Measurements from ENCODE around the gene FNDC5.
A peak's percentile ranks its signal among the peaks of the same experiment; 100 is the strongest.

Gene FNDC5

GRCh38 chr1:32865639-32866405 is 4.9 kb downstream of the FNDC5 start:
- no peak for DNase-seq (ENCODE audit: low read depth in 2 of 2)

DNA sequence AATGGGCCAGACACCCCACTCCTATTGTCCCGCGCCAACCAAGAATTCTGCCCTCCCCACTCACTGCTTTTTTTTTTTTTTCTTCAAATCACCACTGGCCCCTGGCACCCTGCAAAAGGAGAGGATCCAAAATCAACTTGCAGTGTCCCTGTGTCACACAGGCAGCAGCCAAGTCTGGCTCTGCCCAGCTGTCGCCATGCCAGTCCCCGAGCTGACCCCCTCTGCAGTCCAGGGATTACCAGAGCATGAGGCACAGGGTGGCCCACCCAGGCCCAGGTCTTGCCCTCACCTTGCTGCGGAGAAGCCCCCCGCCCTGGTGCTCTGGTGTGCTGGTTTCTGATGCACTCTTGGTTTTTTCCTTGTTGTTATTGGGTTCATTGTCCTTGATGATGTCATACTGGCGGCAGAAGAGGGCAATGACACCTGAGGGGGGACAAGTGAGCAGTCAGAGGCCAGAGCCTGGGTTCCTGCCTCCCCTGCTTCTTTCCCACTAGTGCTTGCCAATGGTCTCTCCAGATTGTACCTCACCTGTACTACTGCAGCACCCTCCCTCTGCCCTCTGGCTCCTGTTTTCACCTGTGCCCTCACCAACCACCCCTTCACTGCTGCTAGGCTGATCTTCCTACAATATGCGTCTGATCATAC is 6.2 kb downstream of the FNDC5 start:
- DNase-seq (ENCODE audit: low read depth in 2 of 2): no peak

- no peak for DNase-seq (ENCODE audit: low read depth in 2 of 2)
Measured at GRCh38 chr1:32863881-32864245, 6.8 kb downstream of the FNDC5 start.

GRCh38 chr1:32863218-32863880 is 7.4 kb downstream of the FNDC5 start:
- DNase-seq (ENCODE audit: low read depth in 2 of 2): no peak

DNA sequence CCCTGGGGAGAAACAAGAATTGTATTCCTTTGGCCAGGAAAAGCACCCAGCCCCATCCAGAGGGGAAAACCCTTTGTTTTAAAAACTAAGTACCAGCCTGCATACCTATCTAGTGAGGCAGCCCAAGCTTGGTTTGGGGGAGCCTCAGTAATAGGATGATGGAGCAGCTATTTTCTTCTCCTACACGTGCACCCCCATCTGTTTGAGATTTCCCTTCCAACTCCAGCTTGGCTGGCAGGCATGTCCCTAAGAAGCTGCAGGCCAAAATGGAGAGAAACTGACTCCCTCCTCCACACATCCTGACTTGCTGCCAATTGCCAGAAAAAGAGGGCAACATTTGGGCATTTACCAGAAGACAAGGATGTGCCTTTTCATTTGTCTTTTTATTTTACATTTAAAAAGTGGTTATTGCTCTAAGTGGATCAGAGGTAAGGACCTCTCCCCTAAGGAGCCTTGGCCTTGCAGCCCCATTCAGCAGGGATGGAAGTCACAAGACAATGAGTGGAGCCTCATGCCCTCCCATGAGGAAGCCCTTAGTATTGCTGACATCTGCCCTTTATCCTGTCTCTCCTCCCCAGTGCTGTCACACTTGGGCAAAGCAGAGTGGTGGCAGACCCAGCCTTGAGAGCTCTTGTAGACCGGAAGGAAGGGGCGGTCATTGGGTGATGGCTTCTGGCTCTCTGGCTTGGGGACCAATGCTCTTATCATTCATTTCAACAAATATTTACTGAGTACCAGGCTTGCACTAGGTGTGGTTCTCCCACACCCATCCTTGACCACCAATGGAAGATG is 8.6 kb downstream of the FNDC5 start:
- DNase-seq (ENCODE audit: low read depth in 2 of 2): no peak

- DNase-seq (ENCODE audit: low read depth in 2 of 2): no peak
Measured at GRCh38 chr1:32860566-32860965, 10.1 kb downstream of the FNDC5 start.

DNA sequence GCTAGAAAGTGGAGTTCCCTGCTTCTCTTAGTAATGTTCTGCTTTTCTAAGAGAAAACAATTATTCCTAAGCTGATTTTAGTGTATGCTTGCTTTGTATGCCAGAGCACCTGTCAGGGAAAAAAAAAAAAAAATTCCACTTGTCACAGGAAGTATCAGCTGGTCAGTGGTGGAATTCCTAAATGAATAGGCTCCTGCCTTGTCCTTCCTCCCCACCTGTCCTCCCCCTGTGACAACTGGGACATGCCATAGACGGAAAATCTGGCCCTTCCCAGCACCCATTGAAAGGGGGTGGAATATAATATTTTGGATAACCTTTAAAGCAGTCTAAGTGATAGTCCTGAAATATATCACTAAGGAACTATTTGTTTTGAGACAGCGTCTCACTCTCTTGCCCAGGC is 10.8 kb downstream of the FNDC5 start:
- no peak for DNase-seq (ENCODE audit: low read depth in 2 of 2)

GRCh38 chr1:32858791-32859190 is 11.9 kb downstream of the FNDC5 start:
- no peak for DNase-seq (ENCODE audit: low read depth in 2 of 2)

- DNase-seq (ENCODE audit: low read depth in 2 of 2): no peak
Measured at GRCh38 chr1:32858136-32858535, 12.6 kb downstream of the FNDC5 start.

- DNase-seq (ENCODE audit: low read depth in 2 of 2): no peak
Measured at GRCh38 chr1:32855861-32856617, 14.7 kb downstream of the FNDC5 start.

DNA sequence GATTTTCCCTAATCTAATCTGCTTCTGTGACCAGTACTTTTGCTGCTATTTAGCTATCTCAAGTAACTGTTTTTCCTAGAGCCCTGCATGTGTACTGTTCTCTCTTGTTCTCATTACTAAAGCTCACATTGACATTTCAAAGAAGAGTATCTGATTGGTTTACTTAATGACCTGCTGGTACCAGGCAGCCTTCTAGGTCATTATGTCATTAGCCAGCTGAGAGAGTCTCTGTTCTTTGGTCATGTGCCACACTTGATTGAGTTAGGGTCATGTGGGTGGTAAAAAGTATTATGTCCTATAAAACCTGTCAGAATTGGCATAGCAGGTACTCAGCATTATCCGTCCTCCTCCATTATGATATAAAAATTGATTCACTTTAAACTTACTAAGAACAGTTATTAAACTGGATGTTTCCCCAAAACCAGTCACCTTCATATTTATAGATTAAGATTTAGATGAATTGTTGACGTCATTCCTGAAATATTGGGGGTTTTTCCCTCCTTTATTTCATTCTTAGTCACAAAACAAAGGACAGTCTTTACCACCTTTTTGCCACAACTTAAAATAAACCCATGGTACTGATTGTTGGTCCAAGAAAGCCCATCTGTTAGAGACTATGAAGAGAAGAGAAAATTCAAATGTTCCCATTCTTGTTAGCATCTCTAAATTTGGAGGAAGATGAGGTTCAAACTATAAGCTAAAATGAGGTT is 22.2 kb downstream of the FNDC5 start:
- no peak for DNase-seq (ENCODE audit: low read depth in 2 of 2)

DNA sequence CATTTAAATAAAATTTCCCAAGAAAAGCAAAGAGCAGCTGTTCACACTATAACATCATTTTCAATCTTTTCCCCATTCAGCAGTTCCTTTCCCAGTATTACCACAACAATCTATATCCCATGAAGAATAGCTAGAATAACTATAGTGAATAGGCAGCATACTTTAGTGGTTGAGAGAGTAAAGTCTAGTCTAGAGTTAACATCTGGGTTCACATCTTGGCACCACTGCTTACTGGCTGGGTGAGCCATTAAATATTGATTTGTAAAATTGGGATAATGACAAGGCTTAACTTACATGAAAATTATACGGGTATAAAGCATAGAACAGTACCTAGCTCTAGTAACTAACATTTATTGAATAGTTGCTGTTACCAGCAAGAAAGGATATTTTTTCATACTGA is 38.8 kb downstream of the FNDC5 start:
- DNase-seq (ENCODE audit: low read depth in 2 of 2): no peak

GRCh38 chr1:32830092-32830852 is 40.4 kb downstream of the FNDC5 start:
- no peak for DNase-seq (ENCODE audit: low read depth in 2 of 2)

DNA sequence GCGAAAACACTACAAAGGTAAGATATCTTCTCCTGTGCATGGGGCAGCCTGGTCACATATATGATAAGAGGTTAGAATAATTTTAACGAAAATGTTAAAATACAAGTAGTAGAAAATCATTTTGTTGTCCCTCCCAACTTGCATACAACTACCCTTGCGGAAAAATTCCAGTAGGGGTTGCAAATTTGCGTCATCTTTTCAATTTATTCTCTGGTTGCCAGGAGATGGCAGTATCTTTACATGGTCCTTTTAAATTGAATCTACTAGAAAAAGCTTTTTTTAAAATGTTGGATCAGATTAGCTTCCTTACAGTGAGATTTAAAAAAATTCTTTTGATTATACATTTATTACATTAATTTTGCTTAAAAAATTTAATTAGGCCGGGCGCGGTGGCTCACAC is 42.4 kb downstream of the FNDC5 start:
- DNase-seq (ENCODE audit: low read depth in 2 of 2): no peak

GRCh38 chr1:32825181-32825580 is 45.5 kb downstream of the FNDC5 start:
- DNase-seq (ENCODE audit: low read depth in 2 of 2): no peak

GRCh38 chr1:32818804-32819541 is 51.7 kb downstream of the FNDC5 start:
- no peak for DNase-seq (ENCODE audit: low read depth in 2 of 2)

DNA sequence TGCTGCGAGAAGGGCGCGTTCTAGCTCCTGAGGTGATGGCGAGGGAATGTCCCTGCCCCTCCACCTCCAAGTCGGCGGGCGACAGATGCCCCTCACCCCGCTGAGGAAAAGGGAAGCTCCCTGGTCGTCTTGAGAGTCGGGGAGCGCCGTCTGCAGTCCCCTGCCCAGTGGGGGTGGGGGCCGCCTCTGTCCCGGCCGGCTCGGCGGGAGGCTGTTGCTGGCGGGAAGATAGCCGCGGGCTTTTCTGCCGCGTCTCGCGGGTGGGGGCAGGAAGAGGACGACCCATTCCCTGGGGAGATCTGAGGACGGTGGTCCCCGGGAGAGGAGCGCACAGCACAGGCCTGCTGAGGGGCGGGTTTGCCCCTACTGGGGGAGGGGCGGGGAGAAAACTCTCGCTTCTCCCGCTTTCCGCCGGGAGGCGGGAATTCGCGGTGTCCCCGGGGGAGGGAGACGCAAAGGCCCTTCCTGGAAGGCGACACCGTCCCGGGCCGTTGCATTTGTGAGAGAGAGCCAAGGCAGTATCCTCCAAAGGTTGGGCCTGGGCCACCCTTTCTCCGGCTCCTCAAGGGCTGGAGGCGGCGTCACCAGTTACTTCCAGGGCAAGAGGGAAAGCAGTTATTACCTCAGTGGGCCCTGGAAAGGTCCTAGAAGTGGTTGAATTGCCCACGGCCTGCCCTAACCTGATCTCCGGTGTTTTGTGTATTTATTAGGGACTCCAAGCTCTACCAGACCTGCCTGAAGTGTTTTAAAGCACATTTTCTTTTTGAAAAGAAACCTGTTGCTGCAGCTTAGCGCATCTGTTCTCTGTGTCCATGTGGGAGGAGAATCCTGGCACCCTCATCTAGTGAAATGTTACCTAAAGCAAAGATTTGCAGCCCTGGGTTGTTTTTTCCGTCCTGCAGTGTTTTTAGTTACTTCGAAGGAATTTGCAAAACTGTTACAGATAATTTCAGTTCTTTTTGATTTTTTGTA is 52.6 kb downstream of the FNDC5 start:
- DNase-seq (ENCODE audit: low read depth in 2 of 2): no peak

DNA sequence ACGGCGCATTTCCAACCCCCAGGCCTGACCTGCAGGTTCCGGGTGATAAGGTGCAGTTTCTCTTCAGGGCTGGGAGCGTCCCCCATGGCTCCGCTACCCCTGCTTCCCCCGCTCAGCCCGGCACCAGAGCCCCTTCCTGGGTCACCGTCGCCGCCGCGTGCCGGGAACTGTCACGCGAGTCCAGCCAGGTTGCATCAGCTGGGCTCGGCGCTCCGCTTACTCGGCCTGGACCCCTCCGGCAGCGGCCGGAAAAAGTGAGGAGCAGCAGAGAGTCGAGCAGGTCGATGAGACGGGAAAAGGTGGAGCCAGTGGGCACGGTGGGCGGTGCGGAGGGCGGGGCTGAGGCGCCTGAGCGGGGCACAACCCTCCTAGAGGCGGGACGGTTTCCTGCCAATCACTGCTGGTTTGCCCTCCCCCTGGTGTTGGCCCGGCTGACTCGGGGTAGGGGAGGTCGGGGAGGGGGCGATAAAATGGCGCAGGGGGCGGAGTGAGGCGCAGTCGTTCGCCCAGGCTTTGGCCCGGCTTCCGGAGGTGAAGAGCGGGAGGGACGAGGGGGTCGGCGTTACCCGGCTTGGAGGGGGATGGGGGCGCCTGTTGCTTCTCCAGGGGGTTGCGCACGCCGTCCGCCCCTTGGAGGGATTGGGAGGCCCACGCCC is 53.4 kb downstream of the FNDC5 start, which contains the start of the genes S100PBP and YARS1:
S100PBP (plus strand) TSS at position 495 of the 656 bp plus-strand sequence. CDS start 8,447 bp downstream, outside the sequence.
YARS1 (minus strand) TSS at position 200 of the 656 bp plus-strand sequence; CDS start at position 86, 114 bp downstream.
- peak; percentile 96 to 97 for DNase-seq (ENCODE audit: low read depth in 2 of 2)

All from fibroblast of skin of left biceps (primary cell).